Measurements from ENCODE around the gene NBEA.

The NBEA gene

DNA sequence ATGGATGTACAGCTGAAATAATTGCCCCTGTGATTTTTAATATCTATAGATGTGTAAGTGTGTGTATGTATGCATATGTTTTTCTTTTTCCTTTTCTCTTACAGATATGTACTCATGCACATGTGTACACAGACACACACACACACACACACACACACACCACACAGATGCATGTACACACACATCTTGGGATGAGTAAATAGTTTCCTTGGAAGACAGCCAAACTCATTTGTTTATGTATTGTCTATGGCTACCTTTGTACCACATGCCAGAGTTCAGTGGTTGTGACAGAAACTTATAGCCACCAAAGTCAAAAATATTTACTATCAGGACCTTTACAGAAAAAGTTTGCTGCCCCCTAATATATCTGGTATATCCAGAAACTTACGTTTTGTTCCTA lies 341.8 kb downstream of the NBEA start:
- no peak for DNase-seq (ENCODE audit: low spot score)

- no peak for DNase-seq (ENCODE audit: low spot score)
Measured at GRCh38 chr13:35285677-35286076, 343.6 kb downstream of the NBEA start.

DNA sequence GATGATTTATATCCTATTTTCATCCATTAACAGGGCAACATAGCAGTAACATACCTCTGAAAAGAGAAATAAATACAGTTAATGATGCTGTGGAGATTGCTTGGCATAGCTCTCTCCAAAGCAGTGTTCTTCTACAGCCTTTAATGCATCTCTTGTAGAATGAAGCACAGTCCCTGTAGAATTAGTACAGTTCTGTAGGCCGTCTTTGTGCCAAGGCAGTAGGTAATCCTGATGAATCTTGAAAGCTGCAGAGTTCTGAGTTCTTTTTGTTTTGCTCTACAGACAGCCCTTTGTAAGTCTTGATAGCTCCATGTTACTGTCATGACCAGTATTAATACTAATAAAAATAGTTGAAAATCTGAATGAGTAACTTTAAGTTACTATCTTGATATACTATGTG lies 350.3 kb downstream of the NBEA start:
- peak; percentile 38 for DNase-seq (ENCODE audit: low spot score)

DNA sequence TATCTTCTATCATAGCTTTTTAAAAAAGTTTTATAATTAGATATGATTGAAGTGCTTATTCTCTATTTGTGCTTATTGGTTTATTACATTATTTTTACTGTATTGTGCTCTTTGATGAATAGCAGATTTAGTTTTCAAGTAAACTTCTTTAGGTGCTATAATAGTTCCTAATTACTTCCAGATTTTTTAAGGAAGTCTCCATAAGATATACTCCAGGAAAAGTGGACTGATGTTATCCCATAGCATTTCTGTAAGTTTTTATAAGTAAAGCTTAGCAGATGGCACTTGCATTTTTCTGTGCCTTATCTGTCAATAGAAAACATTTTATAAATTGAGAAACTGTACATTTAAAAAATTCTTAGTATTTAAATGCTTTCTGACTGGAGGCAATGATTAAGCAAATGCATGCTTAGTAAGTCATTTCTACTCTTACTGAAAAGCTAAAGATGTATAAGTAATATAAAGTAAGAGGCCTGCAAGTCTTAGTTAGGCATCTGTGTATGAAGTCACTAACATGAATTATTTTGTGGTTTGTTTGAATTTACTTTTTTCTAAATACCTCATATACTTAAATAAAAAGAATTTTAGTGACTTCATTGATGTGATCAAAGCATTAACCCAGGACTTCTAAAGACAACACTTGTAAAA lies 351.6 kb downstream of the NBEA start:
- DNase-seq (ENCODE audit: low spot score): no peak

- peak; percentile 17 for DNase-seq (ENCODE audit: low spot score)
Measured at GRCh38 chr13:35309706-35310105, 367.6 kb downstream of the NBEA start.

GRCh38 chr13:35332134-35332533 lies 390.1 kb downstream of the NBEA start:
- no peak for DNase-seq (ENCODE audit: low spot score)

DNA sequence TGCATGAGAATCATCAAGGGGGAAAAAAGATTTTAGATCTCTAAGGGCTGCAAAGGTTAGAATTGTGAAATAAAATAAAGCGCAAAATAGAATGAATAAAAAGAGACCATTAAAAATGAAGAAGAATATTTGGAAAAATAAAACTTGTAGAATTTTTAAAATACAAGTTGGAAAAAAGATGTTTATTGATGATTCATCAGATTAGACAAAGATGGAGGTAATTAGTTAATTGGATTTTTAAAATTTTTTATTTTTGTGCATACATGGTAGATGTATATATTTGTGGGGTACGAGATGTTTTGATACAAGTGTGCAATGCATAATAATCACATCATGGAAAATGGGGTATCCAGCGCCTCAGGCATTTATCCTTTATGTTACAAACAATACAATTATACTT lies 391.1 kb downstream of the NBEA start:
- no peak for DNase-seq (ENCODE audit: low spot score)

DNA sequence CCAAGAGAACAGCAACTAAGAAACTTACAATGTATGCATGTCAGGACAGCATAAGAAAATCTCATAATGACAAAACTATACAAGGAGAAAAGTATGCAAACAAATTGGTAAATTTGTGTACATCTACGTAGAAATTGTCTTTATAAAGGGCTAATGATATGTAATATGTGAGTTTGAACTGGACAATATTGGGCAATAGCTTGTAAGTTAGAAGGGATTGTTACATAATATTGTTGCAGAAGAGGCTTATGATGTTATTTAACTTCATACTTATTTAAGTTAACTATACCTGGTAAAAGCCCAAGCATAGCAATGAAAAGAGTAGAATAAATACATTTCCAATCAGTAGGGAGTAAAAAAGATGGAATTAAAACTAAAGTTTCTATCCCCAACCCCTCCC lies 400.4 kb downstream of the NBEA start:
- no peak for DNase-seq (ENCODE audit: low spot score)

- peak; percentile 87 for DNase-seq (ENCODE audit: low spot score)
Measured at GRCh38 chr13:35343417-35343816, 401.3 kb downstream of the NBEA start.

- no peak for DNase-seq (ENCODE audit: low spot score)
Measured at GRCh38 chr13:35345992-35346391, 403.9 kb downstream of the NBEA start.

DNA sequence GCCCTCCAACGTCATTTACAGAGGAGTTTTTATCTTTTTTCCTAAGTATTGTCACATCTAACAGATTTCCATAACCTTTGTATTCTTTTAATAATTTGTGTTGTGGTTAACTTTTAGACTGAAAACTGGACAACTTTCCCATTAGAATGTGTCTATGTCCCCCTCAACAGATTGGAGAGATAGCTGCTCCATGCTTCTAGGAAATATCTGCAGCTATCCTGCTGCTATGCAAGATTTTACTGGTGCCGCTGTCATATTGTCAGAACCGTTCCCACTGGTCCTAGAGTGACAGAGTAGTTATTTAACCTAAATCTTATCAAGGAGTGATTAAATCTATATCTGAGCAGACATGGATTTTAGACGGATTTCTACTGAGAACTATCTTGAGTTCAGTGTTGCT lies 404.4 kb downstream of the NBEA start:
- no peak for DNase-seq (ENCODE audit: low spot score)

GRCh38 chr13:35347679-35348205 lies 405.7 kb downstream of the NBEA start:
- no peak for DNase-seq (ENCODE audit: low spot score)

DNA sequence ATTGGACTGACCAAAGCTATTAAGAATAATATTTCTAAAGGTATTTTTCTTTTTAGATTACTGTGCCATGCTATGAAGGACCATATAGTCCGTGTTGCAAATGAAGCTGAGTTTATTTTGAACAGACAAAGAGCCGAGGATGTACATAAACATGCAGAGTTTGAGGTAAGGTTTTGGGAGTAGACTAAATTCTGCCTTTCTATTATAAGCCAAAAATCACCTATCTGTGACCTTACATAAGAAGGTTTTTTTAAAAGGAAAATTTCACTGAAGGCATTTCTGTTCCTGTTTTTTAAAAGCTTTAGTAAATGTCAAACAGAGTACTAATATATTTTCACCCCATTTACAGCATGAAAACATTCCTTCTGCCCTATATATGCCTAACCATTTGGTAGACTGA lies 407.0 kb downstream of the NBEA start:
- no peak for DNase-seq (ENCODE audit: low spot score)

DNA sequence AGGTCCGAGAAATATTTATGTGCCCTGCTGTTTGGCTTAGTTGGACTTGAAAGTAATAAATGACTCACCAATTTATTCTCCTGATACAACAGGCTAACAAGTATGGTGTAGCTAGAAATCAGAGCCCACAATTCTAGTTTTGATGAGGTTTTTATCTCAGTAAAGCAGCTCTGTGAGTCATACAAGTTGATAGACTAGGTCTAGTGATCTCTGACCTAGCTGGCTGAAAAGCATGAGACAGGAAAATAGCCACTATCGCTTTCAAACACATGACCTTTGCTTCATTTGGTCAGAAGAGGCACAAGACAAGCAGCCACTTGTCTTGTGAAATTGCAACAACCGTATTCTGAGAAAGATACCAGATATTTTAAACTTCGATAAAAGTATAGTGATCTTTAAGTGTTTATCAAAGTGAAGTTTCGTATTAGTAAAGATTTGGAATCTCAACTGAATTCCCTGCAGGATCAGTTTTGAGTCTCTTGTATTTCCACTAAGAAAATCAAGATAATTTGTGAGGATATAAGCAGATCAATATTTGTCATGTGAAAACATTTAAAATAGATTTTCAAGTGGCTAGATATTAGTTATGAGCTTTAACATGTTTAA lies 407.7 kb downstream of the NBEA start:
- DNase-seq (ENCODE audit: low spot score): peak; percentile 30

DNA sequence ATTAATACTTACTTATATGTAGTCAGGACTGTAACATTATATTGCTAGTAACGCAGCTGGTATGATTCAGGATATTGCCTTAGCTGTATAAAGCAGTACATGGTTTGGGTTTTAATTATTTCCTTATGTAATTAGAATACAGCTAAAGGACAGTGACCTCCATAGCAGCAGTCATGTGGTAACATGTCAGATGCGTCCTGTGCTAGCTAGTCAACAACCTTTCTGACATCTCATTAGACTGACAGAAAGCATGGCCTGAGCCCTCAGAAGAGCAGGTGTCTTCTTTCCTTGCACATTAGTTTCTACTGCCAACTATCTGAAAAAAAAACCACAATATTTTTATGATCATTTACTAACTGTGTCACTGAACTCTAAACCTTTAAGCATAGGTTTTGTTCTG lies 412.2 kb downstream of the NBEA start:
- DNase-seq (ENCODE audit: low spot score): no peak

DNA sequence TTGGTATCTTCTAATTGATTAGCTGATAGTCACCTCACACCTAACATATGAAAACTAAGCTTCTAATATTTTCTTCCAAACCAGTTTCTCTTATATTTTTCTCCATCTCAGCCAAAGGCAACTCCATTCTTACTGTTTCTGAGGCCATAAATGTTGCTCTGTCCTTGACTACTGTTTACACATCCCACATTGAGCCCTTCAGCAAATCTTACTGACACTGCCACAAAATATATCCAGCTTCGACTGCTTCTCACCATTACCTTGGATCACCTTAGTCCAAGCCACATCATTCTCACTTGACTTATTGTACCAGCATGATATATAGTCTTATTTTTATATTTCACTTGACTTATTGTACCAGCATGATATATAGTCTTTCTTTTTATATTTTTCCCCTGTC lies 412.8 kb downstream of the NBEA start:
- DNase-seq (ENCODE audit: low spot score): no peak

GRCh38 chr13:35356572-35356971 lies 414.5 kb downstream of the NBEA start:
- DNase-seq (ENCODE audit: low spot score): no peak

DNA sequence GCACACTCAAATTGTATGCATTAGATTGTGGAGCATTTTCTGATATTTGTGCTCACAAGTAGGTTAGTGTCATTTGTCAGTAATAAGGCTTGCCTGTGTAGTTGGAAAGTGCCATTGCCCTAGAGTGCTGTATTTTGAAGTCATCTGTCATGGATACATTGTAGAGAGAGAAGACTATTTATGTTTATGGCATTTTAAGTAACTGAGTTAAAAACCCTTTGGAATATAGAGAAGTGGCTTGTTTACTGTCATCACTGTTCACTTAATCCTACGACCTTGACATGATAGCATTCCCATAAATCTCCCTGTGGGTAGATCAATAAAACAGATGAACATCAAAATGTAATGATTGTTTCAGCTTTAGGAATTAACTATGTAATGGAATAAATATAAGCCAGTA lies 423.8 kb downstream of the NBEA start:
- no peak for DNase-seq (ENCODE audit: low spot score)

GRCh38 chr13:35367586-35367985 lies 425.5 kb downstream of the NBEA start:
- no peak for DNase-seq (ENCODE audit: low spot score)

- DNase-seq (ENCODE audit: low spot score): no peak
Measured at GRCh38 chr13:35378939-35379338, 436.9 kb downstream of the NBEA start.

DNA sequence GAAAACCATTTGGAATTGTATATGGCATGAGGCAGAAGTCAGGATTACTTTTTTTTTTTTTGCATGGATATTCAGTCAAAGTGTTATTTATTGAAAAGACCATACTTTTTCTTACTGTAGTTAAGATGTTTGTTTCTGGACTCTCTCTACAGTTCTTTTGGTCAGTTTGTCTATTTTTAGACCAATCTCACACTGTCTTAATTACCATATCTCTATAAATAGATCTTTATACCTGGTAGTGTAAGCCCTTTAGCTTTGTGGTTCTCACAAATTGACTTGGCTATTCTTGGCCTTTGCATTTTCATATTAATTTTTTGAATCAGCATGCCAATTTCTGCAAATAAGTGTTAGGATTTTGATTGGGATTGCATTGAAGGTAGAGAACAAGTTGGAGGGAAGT lies 437.6 kb downstream of the NBEA start:
- no peak for DNase-seq (ENCODE audit: low spot score)

- DNase-seq (ENCODE audit: low spot score): no peak
Measured at GRCh38 chr13:35387682-35388250, 445.7 kb downstream of the NBEA start.
